SK-N-SH treated with all-trans-retinoic acid at 6 μM for 48 hours (cell line): ENCODE results near the gene PIGS.

ENCODE experiments used
- ARNTL ChIP-seq: fragments of 450-650 bp; formaldehyde crosslinking; IDR thresholded peaks from 2 replicates; pipeline ENCODE4 v1.5.0; 2020; ENCODE audit warnings: low read depth, mild to moderate bottlenecking, moderate library complexity, borderline replicate concordance
- BACH2 ChIP-seq: fragments of 250-450 bp; sonication (Bioruptor Pico); IDR thresholded peaks from 2 replicates; pipeline ENCODE4 v1.9.0; 2021; ENCODE audit warnings: mild to moderate bottlenecking, borderline replicate concordance
- CREB5 ChIP-seq: fragments of 250-450 bp; sonication (Bioruptor Pico); IDR thresholded peaks from 2 replicates; pipeline ENCODE4 v1.5.1; 2020; ENCODE audit warnings: low read depth, mild to moderate bottlenecking, moderate library complexity
- ESRRG ChIP-seq: fragments of 250-450 bp; sonication (Bioruptor Pico); IDR thresholded peaks from 2 replicates; pipeline ENCODE4 v1.6.1; 2021; ENCODE audit warnings: mild to moderate bottlenecking
- ISL1 ChIP-seq: fragments of 250-450 bp; sonication (Bioruptor Pico); IDR thresholded peaks from 2 replicates; pipeline ENCODE4 v2.1.2; 2022; ENCODE audit warnings: mild to moderate bottlenecking, moderate library complexity
- OSR1 ChIP-seq: fragments of 250-450 bp; sonication (Bioruptor Pico); IDR thresholded peaks from 2 replicates; pipeline ENCODE4 v1.8.0; 2022; ENCODE audit warnings: moderate library complexity, mild to moderate bottlenecking, inconsistent platforms
- RARB ChIP-seq: fragments of 250-450 bp; sonication (Bioruptor Pico); IDR thresholded peaks from 2 replicates; pipeline ENCODE4 v1.8.0; 2021; ENCODE audit warnings: mild to moderate bottlenecking, moderate library complexity

- TF ChIP-seq ISL1 (CRISPR knock-in tag) (no peak), RARB (CRISPR knock-in tag) (no peak), OSR1 (CRISPR knock-in tag) (no peak), ARNTL (CRISPR knock-in tag) (no peak), BACH2 (CRISPR knock-in tag) (no peak), CREB5 (CRISPR knock-in tag) (no peak), ESRRG (CRISPR knock-in tag) (no peak)
Measured at GRCh38 chr17:28569446-28569845, 1.9 kb downstream of the PIGS start.
